K562 (cell line): ENCODE results near the gene KCNH8. TPM values are rescaled to one million over a fixed set of nuclear protein-coding genes. Genes with fewer than 3 reads are reported as not detected.

ENCODE experiments used
- ATAC-seq: fragments of 200-7000 bp; cut with Tn5 transposase; 3 replicates; pipeline ENCODE4 v1.9.1; 2020; ENCODE audit warnings: moderate library complexity
- BruUV-seq: library from RNA; stranded (reverse); fragments of 400-500 nt; replicated peaks from 2 replicates; lab custom pipeline; 2021; lab: Mats Ljungman, UMichigan
- CTCF ChIA-PET: fragments of 300-600 bp; formaldehyde crosslinking; extraction: SDS; loops from one replicate; lab custom pipeline; 2021; ENCODE audit warnings: low intra/inter-chr PET ratio; lab: Yijun Ruan, JAX
- POLR2A ChIA-PET: fragments of 300-600, 350-650 bp; sonication (Branson Sonifier 250); formaldehyde crosslinking; extraction: SDS; loops from one replicate; lab custom pipeline; 2021; ENCODE audit warnings: antibody characterized with exemption, inconsistent platforms; lab: Yijun Ruan, JAX
- DNase-seq, 4 experiments: peaks; one replicate each; pipeline versions ENCODE4 v3.0.0 to v3.0.0-alpha.2; 2011 to 2018; ENCODE audit warnings: low spot score in 3 of 4, mixed read lengths in 3 of 4; ENCODE audit errors: extremely low read depth in 1 of 4
- FAIRE-seq: peaks from 2 replicates; lab custom pipeline; 2011; peaks lifted over from hg19 to GRCh38; lab: Jason Lieb, UNC
- H2AFZ ChIP-seq: 2 replicates; pipeline ENCODE4 v1.6.0; 2011; ENCODE audit warnings: low read depth, low read length, control low read depth, inconsistent platforms
- H3K27ac ChIP-seq: fragments of 200-600 bp; 3 replicates; pipeline ENCODE4 v1.8.0; 2011; ENCODE audit warnings: low read depth, mild to moderate bottlenecking, control low read depth, inconsistent platforms, low read length, moderate library complexity, mixed read lengths; ENCODE audit errors: extremely low read depth
- H3K27me3 ChIP-seq, 2 experiments: fragments of 300-600 bp in 1 of 2; 2 replicates in 1 of 2; 3 replicates in 1 of 2; pipeline versions ENCODE4 v1.6.0 to v1.8.0; 2011; ENCODE audit warnings: inconsistent platforms in 2 of 2, low read length in 2 of 2, mild to moderate bottlenecking in 1 of 2, mixed read lengths in 1 of 2, moderate library complexity in 1 of 2; ENCODE audit not compliant: control insufficient read depth in 2 of 2, insufficient read depth in 2 of 2
- H3K36me3 ChIP-seq: fragments of 300-600 bp; 3 replicates; pipeline ENCODE4 v1.8.0; 2011; ENCODE audit warnings: mild to moderate bottlenecking, low read length, inconsistent platforms; ENCODE audit not compliant: control insufficient read depth, insufficient read depth
- H3K4me1 ChIP-seq, 2 experiments: fragments of 200-600 bp in 1 of 2; replicated peaks in 1 of 2; 2 replicates in 1 of 2; 3 replicates in 1 of 2; pipeline versions ENCODE4 v1.5.1 to v1.8.0; 2011; ENCODE audit warnings: inconsistent platforms in 2 of 2, low read length in 2 of 2, mild to moderate bottlenecking in 1 of 2, mixed read lengths in 1 of 2, moderate library complexity in 1 of 2; ENCODE audit not compliant: control insufficient read depth in 2 of 2, insufficient read depth in 2 of 2
- H3K4me2 ChIP-seq: 2 replicates; pipeline ENCODE4 v1.6.1; 2011; ENCODE audit warnings: low read length, control low read depth, inconsistent platforms, mixed read lengths; ENCODE audit not compliant: insufficient read depth
- H3K4me3 ChIP-seq: fragments of 200-600 bp; sonication (generic), shearing (Covaris generic); 2 replicates; pipeline ENCODE4 v1.5.1; 2016; ENCODE audit warnings: control low read depth, inconsistent platforms
- H3K79me2 ChIP-seq: fragments of 200-600 bp; 3 replicates; pipeline ENCODE4 v1.8.0; 2011; ENCODE audit warnings: low read length, inconsistent platforms; ENCODE audit not compliant: control insufficient read depth, insufficient read depth
- H3K9ac ChIP-seq, 2 experiments: 2 replicates each; pipeline versions ENCODE4 v1.6.0 to v1.6.1; 2011; ENCODE audit warnings: low read depth in 2 of 2, low read length in 2 of 2, control low read depth in 1 of 2, inconsistent platforms in 1 of 2, mild to moderate bottlenecking in 1 of 2, mixed read lengths in 1 of 2; ENCODE audit not compliant: insufficient read depth in 1 of 2
- H3K9me1 ChIP-seq: one replicate; pipeline ENCODE4 v1.6.0; 2011; ENCODE audit warnings: inconsistent platforms, mild to moderate bottlenecking, low read length, moderate library complexity; ENCODE audit not compliant: control insufficient read depth, insufficient read depth
- H3K9me3 ChIP-seq: replicated peaks from 2 replicates; pipeline ENCODE4 v1.5.1; 2011; ENCODE audit warnings: low read depth, low read length, inconsistent platforms; ENCODE audit not compliant: control insufficient read depth, insufficient read depth
- H4K20me1 ChIP-seq: replicated peaks from 2 replicates; pipeline ENCODE4 v1.6.1; 2011; ENCODE audit warnings: low read length, inconsistent platforms, mixed read lengths; ENCODE audit not compliant: control insufficient read depth, insufficient read depth
- CBX8 ChIP-seq: fragments of 200-600 bp; sonication (generic); IDR thresholded peaks from 2 replicates; pipeline ENCODE4 v1.6.1; 2012; ENCODE audit warnings: borderline replicate concordance, mixed run types, low read depth, mild to moderate bottlenecking, moderate library complexity, mixed read lengths, low read length, control low read depth, inconsistent platforms; ENCODE audit not compliant: poor library complexity, severe bottlenecking; ENCODE audit errors: extremely low read depth
- ZNF311 ChIP-seq: fragments of 250-450 bp; sonication (Bioruptor Pico); IDR thresholded peaks from 2 replicates; pipeline ENCODE4 v1.4.0; 2020; ENCODE audit warnings: mild to moderate bottlenecking, moderate library complexity
- ZNF561 ChIP-seq: fragments of 450-650 bp; formaldehyde crosslinking; conservative IDR thresholded peaks from 2 replicates; pipeline ENCODE4 v1.4.0; 2020; ENCODE audit warnings: mild to moderate bottlenecking, moderate library complexity
- ZNF77 ChIP-seq: fragments of 250-450 bp; sonication (Bioruptor Pico); IDR thresholded peaks from 2 replicates; pipeline ENCODE4 v1.5.0; 2020
- WGBS: fragments of 100-300 bp; shearing (Covaris generic); methylation state at CpG from one replicate; pipeline ENCODE4 v1.1.6; 2016; ENCODE audit warnings: low coverage, mixed read lengths; ENCODE audit not compliant: insufficient coverage; ENCODE audit errors: missing lambda C conversion rate; 5-methylcytosine and 5-hydroxymethylcytosine counted together
- in situ Hi-C: fragments of 300-500 bp; cut with MboI; formaldehyde crosslinking; loops from 4 replicates; pipeline ENCODE4 v1.15.0; 2018; ENCODE audit warnings: inconsistent platforms, mixed read lengths
- intact Hi-C: fragments of 100-400 bp; cut with micrococcal nuclease; formaldehyde crosslinking; loops from 2 replicates; pipeline ENCODE4 v1.14.2; 2022
- polyA plus RNA-seq, 8 experiments: library from polyadenylated mRNA; depleted of rRNA in 4 of 8; stranded (reverse) in 5 of 8; unstranded in 3 of 8; fragments of >200 nt; fragmentation: Nextera tagmentation in 2 of 8; fragmentation: Illumina TruSeq in 1 of 8; extraction: Ambion mirVana in 2 of 8; extraction: Trizol in 1 of 8; gene quantifications; 2 replicates each; pipeline versions ENCODE4 v1.2.1 to v1.2.3, GENCODE V29; 2011 to 2014; ENCODE audit warnings: inconsistent platforms in 1 of 8, missing spikeins in 1 of 8
- total RNA-seq, 7 experiments: library from RNA; depleted of rRNA in 6 of 7; stranded (reverse); fragments of >200 nt in 6 of 7; fragmentation: Illumina TruSeq in 2 of 7; extraction: Trizol in 2 of 7; gene quantifications; 2 replicates each; pipeline versions ENCODE4 v1.2.1 to v1.2.3, GENCODE V29; 2011 to 2021; ENCODE audit warnings: low replicate concordance in 1 of 7
- TF ChIP-seq, protein P1 (sequence below), 2 experiments: fragments of 450-650 bp in 1 of 2; sonication (generic) in 1 of 2; formaldehyde crosslinking in 1 of 2; IDR thresholded peaks in 1 of 2; conservative IDR thresholded peaks in 1 of 2; 2 replicates each; pipeline versions ENCODE4 v1.6.1 to v1.8.1; 2016 to 2023; ENCODE audit warnings: mild to moderate bottlenecking in 2 of 2, moderate library complexity in 2 of 2, inconsistent platforms in 1 of 2, missing genetic modification reagents in 1 of 2

The KCNH8 gene
- total and polyA plus RNA-seq, 9 of the 15 experiments (the other 6 are each of a cell fraction or from before 2014, with no cell fraction given): 0.02 to 0.08 (median 0.04) TPM; not detected in 6

- Histone ChIP-seq H2AFZ (no peak overlapping the region), H3K9me1 (no peaks in the 10 kb centered on the region), H3K27me3 (no peaks in the 10 kb centered on the region), H3K4me3 (no peak overlapping the region), H3K36me3 (no peaks in the 10 kb centered on the region), H3K4me2 (no peak overlapping the region), H3K79me2 (no peaks in the 10 kb centered on the region), H3K9me3 (no peaks in the 10 kb centered on the region), H4K20me1 (no peaks in the 10 kb centered on the region), H3K27ac (no peak overlapping the region), H3K9ac (no peak overlapping the region), H3K4me1 (no peaks in the 10 kb centered on the region)
- 0% methylated on average over 1 of the region's 1 CpG for WGBS
- intact Hi-C loops: no loop called here
- DNase-seq: no peak
- TF ChIP-seq ZNF311 (CRISPR knock-in tag) (no peak), ZNF77 (CRISPR knock-in tag) (no peak), ZNF561 (CRISPR knock-in tag) (no peak), CBX8 (no peak)
- TF ChIP-seq, protein P1, sequence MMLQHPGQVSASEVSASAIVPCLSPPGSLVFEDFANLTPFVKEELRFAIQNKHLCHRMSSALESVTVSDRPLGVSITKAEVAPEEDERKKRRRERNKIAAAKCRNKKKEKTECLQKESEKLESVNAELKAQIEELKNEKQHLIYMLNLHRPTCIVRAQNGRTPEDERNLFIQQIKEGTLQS (IDR thresholded peaks at IDR 0.05): peak; percentile 11; the same call in 1 of the 2 replicates
- TF ChIP-seq, protein P1 (CRISPR knock-in tag; conservative IDR thresholded peaks at IDR 0.05): no peak
- ChIA-PET CTCF (no interaction called here), POLR2A (no interaction called here)
- no TSS peak for BruUV-seq
- in situ Hi-C loops: no loop called here
- FAIRE-seq: no peak
- no peak for ATAC-seq
Measured at GRCh38 chr3:19139863-19140262, 8.4 kb upstream of the KCNH8 start.
